ENCODE data around the gene IQCF2. TPM values are rescaled to one million over a fixed set of nuclear protein-coding genes. Genes with fewer than 3 reads are reported as not detected.

Gene IQCF2
- total and polyA plus RNA-seq, 8 donors = not detected

DNA sequence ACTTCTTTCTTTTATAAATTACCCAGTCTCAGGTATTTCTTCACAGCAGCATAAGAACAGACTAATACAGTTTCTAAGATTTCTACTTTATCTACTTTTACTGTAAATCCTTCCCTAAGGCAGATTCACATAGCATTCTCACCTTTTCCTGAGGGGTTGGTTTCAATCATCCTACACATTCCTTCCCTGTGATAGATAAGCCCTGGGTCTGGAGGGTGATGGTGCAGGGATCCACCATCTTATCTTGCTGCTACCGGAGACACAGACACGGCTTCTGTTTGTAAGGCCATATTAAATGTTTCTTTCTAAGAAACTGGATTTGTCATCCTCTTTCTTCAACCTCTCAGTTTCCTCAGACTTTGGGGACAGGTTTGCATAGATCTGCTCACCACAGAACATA, 7.9 kb downstream of the IQCF2 start:
- no peak for DNase-seq
- intact Hi-C loops (cut with DNase I) = no loop called here
- H3K4me1 ChIP-seq = no peaks in the 10 kb centered on the region
- no peak for ATAC-seq
- no peaks in the 10 kb centered on the region for H3K9me3 ChIP-seq
- no peak overlapping the region for H3K27ac ChIP-seq
- no peak overlapping the region for H3K4me3 ChIP-seq
- peaks cover 0 to 29% of the 10 kb centered on the region in 2 donors for H3K27me3 ChIP-seq
- TF ChIP-seq, protein P1, sequence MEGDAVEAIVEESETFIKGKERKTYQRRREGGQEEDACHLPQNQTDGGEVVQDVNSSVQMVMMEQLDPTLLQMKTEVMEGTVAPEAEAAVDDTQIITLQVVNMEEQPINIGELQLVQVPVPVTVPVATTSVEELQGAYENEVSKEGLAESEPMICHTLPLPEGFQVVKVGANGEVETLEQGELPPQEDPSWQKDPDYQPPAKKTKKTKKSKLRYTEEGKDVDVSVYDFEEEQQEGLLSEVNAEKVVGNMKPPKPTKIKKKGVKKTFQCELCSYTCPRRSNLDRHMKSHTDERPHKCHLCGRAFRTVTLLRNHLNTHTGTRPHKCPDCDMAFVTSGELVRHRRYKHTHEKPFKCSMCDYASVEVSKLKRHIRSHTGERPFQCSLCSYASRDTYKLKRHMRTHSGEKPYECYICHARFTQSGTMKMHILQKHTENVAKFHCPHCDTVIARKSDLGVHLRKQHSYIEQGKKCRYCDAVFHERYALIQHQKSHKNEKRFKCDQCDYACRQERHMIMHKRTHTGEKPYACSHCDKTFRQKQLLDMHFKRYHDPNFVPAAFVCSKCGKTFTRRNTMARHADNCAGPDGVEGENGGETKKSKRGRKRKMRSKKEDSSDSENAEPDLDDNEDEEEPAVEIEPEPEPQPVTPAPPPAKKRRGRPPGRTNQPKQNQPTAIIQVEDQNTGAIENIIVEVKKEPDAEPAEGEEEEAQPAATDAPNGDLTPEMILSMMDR (IDR thresholded peaks at IDR 0.05) = no peak
- H3K36me3 ChIP-seq = no peaks in the 10 kb centered on the region

DNA sequence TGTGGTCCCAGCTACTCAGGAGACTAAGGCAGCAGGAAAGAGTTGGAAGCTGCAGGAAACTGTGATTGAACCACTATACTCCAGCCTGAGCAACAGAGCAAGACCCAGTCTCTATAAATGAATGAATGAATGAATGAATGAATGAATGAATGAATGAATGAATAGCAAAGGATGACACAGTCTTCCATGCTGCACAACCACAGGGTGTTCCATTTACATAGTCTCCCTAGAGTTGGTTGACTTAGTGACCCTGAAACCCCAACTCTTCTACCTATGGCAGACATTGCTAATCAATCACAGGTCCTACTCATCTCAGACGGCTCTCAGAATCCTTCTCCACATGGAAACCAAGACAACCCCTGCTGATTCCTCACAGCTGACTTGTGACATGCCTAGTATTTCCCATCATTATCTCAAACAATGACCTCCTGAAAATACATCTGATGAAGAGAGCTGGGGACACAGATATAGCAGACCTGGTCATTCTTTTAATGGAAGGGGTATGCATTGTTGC, 11.9 kb downstream of the IQCF2 start:
- no peaks in the 10 kb centered on the region for H3K4me1 ChIP-seq
- H3K36me3 ChIP-seq = no peaks in the 10 kb centered on the region
- H3K27ac ChIP-seq = no peak overlapping the region
- H3K4me3 ChIP-seq = no peak overlapping the region
- TF ChIP-seq, protein P1 (IDR thresholded peaks at IDR 0.05) = no peak
- H3K27me3 ChIP-seq = peaks cover 0 to 6% of the 10 kb centered on the region in 2 donors
- no peak for ATAC-seq
- intact Hi-C loops (cut with DNase I) = no loop called here
- H3K9me3 ChIP-seq = no peaks in the 10 kb centered on the region
- DNase-seq = no peak

DNA sequence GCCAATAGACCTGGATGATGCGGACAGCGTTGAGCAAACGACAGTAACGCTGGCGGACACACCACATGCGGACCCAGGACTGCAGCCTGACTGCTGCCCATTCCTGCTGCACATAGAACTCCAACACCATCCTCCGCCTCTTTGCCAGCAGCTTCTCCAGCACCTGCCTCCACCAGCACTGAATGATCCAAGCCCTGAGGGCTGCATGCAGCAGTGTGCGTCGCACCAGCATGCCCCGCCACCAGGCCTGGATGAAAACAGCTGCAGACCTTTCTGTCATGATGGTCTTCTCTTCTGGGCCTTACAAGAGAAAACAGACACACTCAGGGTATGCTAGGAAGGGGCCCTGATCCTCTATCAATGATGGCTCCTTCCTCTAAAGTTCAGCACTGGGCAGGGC, 12.5 kb downstream of the IQCF2 start:
- ATAC-seq = no peak
- no peaks in the 10 kb centered on the region for H3K9me3 ChIP-seq
- H3K4me1 ChIP-seq = no peaks in the 10 kb centered on the region
- intact Hi-C loops (cut with DNase I) = no loop called here
- DNase-seq = no peak
- peaks cover 0 to 6% of the 10 kb centered on the region in 2 donors for H3K27me3 ChIP-seq
- no peaks in the 10 kb centered on the region for H3K36me3 ChIP-seq
- no peak overlapping the region for H3K27ac ChIP-seq
- H3K4me3 ChIP-seq = no peak overlapping the region
- TF ChIP-seq, protein P1 (IDR thresholded peaks at IDR 0.05) = no peak

DNA sequence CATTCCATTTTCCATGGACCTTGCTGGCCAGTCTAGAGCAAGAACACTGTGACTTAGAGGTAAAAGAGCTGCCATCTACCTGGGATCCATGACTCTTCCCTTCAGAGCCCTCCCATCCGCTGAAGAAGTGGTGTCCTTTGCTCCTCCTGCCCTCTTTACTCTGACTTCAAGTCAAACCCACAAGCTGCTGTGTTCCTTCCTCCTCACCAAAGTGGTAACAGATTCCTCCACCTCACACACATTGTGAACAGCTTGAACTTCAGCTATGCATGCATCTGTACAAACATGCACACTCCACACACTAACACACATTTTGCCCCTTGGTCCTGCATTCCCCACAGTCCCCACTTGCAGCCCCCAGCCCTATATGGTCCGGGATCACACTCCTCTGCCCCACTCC, 13.0 kb downstream of the IQCF2 start:
- TF ChIP-seq, protein P1 (IDR thresholded peaks at IDR 0.05) = no peak
- Histone ChIP-seq H3K36me3 (no peaks in the 10 kb centered on the region), H3K4me1 (no peaks in the 10 kb centered on the region), H3K27me3 (peaks cover 0 to 6% of the 10 kb centered on the region in 2 donors), H3K9me3 (no peaks in the 10 kb centered on the region), H3K4me3 (no peak overlapping the region), H3K27ac (no peak overlapping the region)
- no peak for ATAC-seq
- intact Hi-C loops (cut with DNase I) = no loop called here
- DNase-seq = no peak

DNA sequence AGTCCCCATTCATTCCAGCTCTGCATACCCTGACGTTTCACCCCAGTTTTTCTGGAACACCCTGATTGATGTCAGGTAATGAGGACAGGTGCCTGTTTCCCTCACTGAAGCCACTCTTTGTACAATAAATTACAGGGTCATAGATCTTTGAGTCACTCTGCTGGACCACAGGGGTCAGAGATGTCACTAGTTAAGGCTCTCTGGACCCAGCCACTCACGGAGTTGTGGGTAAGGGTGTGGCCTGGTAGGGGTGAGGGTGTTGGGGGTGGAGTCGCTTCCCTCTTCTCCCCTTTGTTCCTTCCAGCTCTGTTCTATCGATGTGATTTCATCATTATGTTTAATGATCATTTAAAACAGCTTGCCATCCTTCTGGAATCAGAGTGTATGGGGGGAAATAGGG, 13.5 kb downstream of the IQCF2 start:
- TF ChIP-seq, protein P1 (IDR thresholded peaks at IDR 0.05) = no peak
- Histone ChIP-seq H3K4me3 (no peak overlapping the region), H3K36me3 (no peaks in the 10 kb centered on the region), H3K9me3 (no peaks in the 10 kb centered on the region), H3K27ac (no peak overlapping the region), H3K27me3 (peaks cover 0 to 6% of the 10 kb centered on the region in 2 donors), H3K4me1 (no peaks in the 10 kb centered on the region)
- DNase-seq (no peak), ATAC-seq (no peak)
- intact Hi-C loops (cut with DNase I) = no loop called here

Measured in left lung (tissue), 10 donors.